Mesendoderm (in vitro differentiated cells): Measurements from ENCODE around the gene VWA8.

Source experiments
- DNase-seq: peaks from one replicate; pipeline ENCODE4 v3.0.0; 2013
- H2AK5ac ChIP-seq: 2 replicates; pipeline ENCODE4 v1.6.1; 2013; ENCODE audit warnings: low read length, inconsistent platforms
- H2BK120ac ChIP-seq: 2 replicates; pipeline ENCODE4 v1.6.1; 2013; ENCODE audit warnings: low read depth, mild to moderate bottlenecking, low read length, moderate library complexity, mixed read lengths
- H2BK15ac ChIP-seq: replicated peaks from 2 replicates; pipeline ENCODE4 v1.6.1; 2013; ENCODE audit warnings: low read depth, mild to moderate bottlenecking, moderate library complexity
- H2BK5ac ChIP-seq: 2 replicates; pipeline ENCODE4 v1.6.1; 2013; ENCODE audit warnings: low read length, inconsistent platforms
- H3K18ac ChIP-seq: 2 replicates; pipeline ENCODE4 v1.6.1; 2013; ENCODE audit warnings: mild to moderate bottlenecking, low read length, mixed read lengths
- H3K23ac ChIP-seq: one replicate; pipeline ENCODE4 v1.6.1; 2013; ENCODE audit warnings: low read length
- H3K27ac ChIP-seq: 2 replicates; pipeline ENCODE4 v1.5.1; 2013; ENCODE audit warnings: low read depth, mild to moderate bottlenecking, inconsistent platforms, low read length, moderate library complexity
- H3K27me3 ChIP-seq: 2 replicates; pipeline ENCODE4 v1.6.1; 2013; ENCODE audit warnings: low read length, control low read depth, mild to moderate bottlenecking, inconsistent platforms; ENCODE audit not compliant: insufficient read depth, poor library complexity
- H3K36me3 ChIP-seq: 2 replicates; pipeline ENCODE4 v1.6.1; 2013; ENCODE audit warnings: low read length, inconsistent platforms; ENCODE audit not compliant: control insufficient read depth, insufficient read depth
- H3K4ac ChIP-seq: one replicate; pipeline ENCODE4 v1.6.1; 2013; ENCODE audit warnings: low read depth, mild to moderate bottlenecking, low read length, moderate library complexity
- H3K4me1 ChIP-seq: 2 replicates; pipeline ENCODE4 v1.6.1; 2013; ENCODE audit warnings: low read depth, low read length, inconsistent platforms; ENCODE audit not compliant: control insufficient read depth
- H3K4me2 ChIP-seq: 2 replicates; pipeline ENCODE4 v1.6.1; 2013; ENCODE audit warnings: low read length
- H3K4me3 ChIP-seq: 2 replicates; pipeline ENCODE4 v1.5.1; 2013; ENCODE audit warnings: mild to moderate bottlenecking, low read length
- H3K56ac ChIP-seq: one replicate; pipeline ENCODE4 v1.6.1; 2013; ENCODE audit warnings: low read length
- H3K79me1 ChIP-seq: 2 replicates; pipeline ENCODE4 v1.6.1; 2013; ENCODE audit warnings: low read length, inconsistent platforms
- H3K79me2 ChIP-seq: 2 replicates; pipeline ENCODE4 v1.6.1; 2013; ENCODE audit warnings: mild to moderate bottlenecking, low read length; ENCODE audit not compliant: control insufficient read depth, insufficient read depth
- H3K9ac ChIP-seq: 2 replicates; pipeline ENCODE4 v1.6.1; 2013; ENCODE audit warnings: low read length, inconsistent platforms
- H4K5ac ChIP-seq: one replicate; pipeline ENCODE4 v1.6.1; 2013; ENCODE audit warnings: low read length
- H4K8ac ChIP-seq: one replicate; pipeline ENCODE4 v1.6.1; 2013; ENCODE audit warnings: low read depth, mild to moderate bottlenecking, control low read depth, low read length, moderate library complexity
- WGBS: extraction: QIAGEN DNeasy Blood & Tissue Kit; methylation state at CpG from one replicate; pipeline ENCODE4 v1.1.7; 2013; ENCODE audit warnings: low lambda C conversion rate, missing lambda C conversion rate; ENCODE audit not compliant: insufficient coverage; ENCODE audit errors: extremely low coverage; 5-methylcytosine and 5-hydroxymethylcytosine counted together

Gene VWA8

GRCh38 chr13:41697578-41697977 lies 263.3 kb downstream of the VWA8 start:
- H3K18ac ChIP-seq: no peak overlapping the region
- H2BK120ac ChIP-seq: no peak overlapping the region
- no peak overlapping the region for H2BK5ac ChIP-seq
- no peak overlapping the region for H2BK15ac ChIP-seq
- no peak overlapping the region for H3K9ac ChIP-seq
- no peak overlapping the region for H3K23ac ChIP-seq
- DNase-seq: peak; percentile 30
- no peaks in the 10 kb centered on the region for H3K79me2 ChIP-seq
- WGBS: 100% methylated on average over 1 of the region's 6 CpGs
- H3K36me3 ChIP-seq: no peaks in the 10 kb centered on the region
- peaks cover 10% of the 10 kb centered on the region for H3K4me1 ChIP-seq
- H3K4me3 ChIP-seq: no peak overlapping the region
- H3K79me1 ChIP-seq: no peaks in the 10 kb centered on the region
- H3K4me2 ChIP-seq: no peak overlapping the region
- no peak overlapping the region for H3K27ac ChIP-seq
- H4K5ac ChIP-seq: no peak overlapping the region
- no peak overlapping the region for H2AK5ac ChIP-seq
- no peaks in the 10 kb centered on the region for H3K27me3 ChIP-seq
- peak overlapping the region; percentile 62 for H3K4ac ChIP-seq
- H4K8ac ChIP-seq: no peak overlapping the region
- no peak overlapping the region for H3K56ac ChIP-seq

- Histone ChIP-seq H3K36me3 (no peaks in the 10 kb centered on the region), H4K8ac (no peak overlapping the region), H3K9ac (no peak overlapping the region), H3K79me2 (no peaks in the 10 kb centered on the region), H3K23ac (no peak overlapping the region), H3K27ac (peak overlapping the region; percentile 72), H2BK120ac (no peak overlapping the region), H3K27me3 (no peaks in the 10 kb centered on the region), H3K4me2 (no peak overlapping the region), H3K4me3 (no peak overlapping the region), H3K18ac (no peak overlapping the region), H3K4me1 (peaks cover 10% of the 10 kb centered on the region), H2AK5ac (no peak overlapping the region), H2BK5ac (no peak overlapping the region), H2BK15ac (no peak overlapping the region), H3K79me1 (no peaks in the 10 kb centered on the region), H4K5ac (no peak overlapping the region), H3K4ac (no peak overlapping the region), H3K56ac (no peak overlapping the region)
- DNase-seq: peak; percentile 97
These were observed 264.5 kb downstream of the VWA8 start for GRCh38 chr13:41696163-41697003.

- H2AK5ac ChIP-seq: no peak overlapping the region
- WGBS: no CpG with 5 or more reads among the region's 5 CpGs
- H3K27me3 ChIP-seq: no peaks in the 10 kb centered on the region
- H3K9ac ChIP-seq: no peak overlapping the region
- H2BK15ac ChIP-seq: no peak overlapping the region
- no peak overlapping the region for H3K23ac ChIP-seq
- H3K56ac ChIP-seq: no peak overlapping the region
- H3K36me3 ChIP-seq: no peaks in the 10 kb centered on the region
- no peak overlapping the region for H3K18ac ChIP-seq
- no peak overlapping the region for H2BK5ac ChIP-seq
- H3K4me2 ChIP-seq: no peak overlapping the region
- no peak overlapping the region for H3K4ac ChIP-seq
- no peak overlapping the region for H4K8ac ChIP-seq
- H3K79me2 ChIP-seq: no peaks in the 10 kb centered on the region
- peaks cover 7% of the 10 kb centered on the region for H3K4me1 ChIP-seq
- H4K5ac ChIP-seq: no peak overlapping the region
- no peaks in the 10 kb centered on the region for H3K79me1 ChIP-seq
- no peak for DNase-seq
- no peak overlapping the region for H2BK120ac ChIP-seq
- no peak overlapping the region for H3K4me3 ChIP-seq
- H3K27ac ChIP-seq: no peak overlapping the region
These were observed 266.2 kb downstream of the VWA8 start for GRCh38 chr13:41694545-41695301.

- H4K8ac ChIP-seq: no peak overlapping the region
- no peaks in the 10 kb centered on the region for H3K36me3 ChIP-seq
- H3K27ac ChIP-seq: no peak overlapping the region
- H3K56ac ChIP-seq: no peak overlapping the region
- H2BK5ac ChIP-seq: no peak overlapping the region
- no peak overlapping the region for H2BK15ac ChIP-seq
- 100% methylated on average over 1 of the region's 1 CpG for WGBS
- H4K5ac ChIP-seq: no peak overlapping the region
- no peak overlapping the region for H3K4me3 ChIP-seq
- H3K79me2 ChIP-seq: no peaks in the 10 kb centered on the region
- no peak overlapping the region for H3K4me2 ChIP-seq
- H3K4me1 ChIP-seq: peaks cover 7% of the 10 kb centered on the region
- H3K27me3 ChIP-seq: no peaks in the 10 kb centered on the region
- H2BK120ac ChIP-seq: no peak overlapping the region
- no peak overlapping the region for H3K9ac ChIP-seq
- H3K18ac ChIP-seq: no peak overlapping the region
- no peak overlapping the region for H2AK5ac ChIP-seq
- H3K23ac ChIP-seq: no peak overlapping the region
- no peaks in the 10 kb centered on the region for H3K79me1 ChIP-seq
- DNase-seq: no peak
- no peak overlapping the region for H3K4ac ChIP-seq
These were observed 267.5 kb downstream of the VWA8 start for GRCh38 chr13:41693434-41693833.

- DNase-seq: no peak
These were observed 269.6 kb downstream of the VWA8 start for GRCh38 chr13:41691274-41691673.

More at GRCh38 chr13:41691274-41691673, 269.6 kb downstream of the VWA8 start:
- Histone ChIP-seq H3K27me3 (no peaks in the 10 kb centered on the region), H4K8ac (no peak overlapping the region), H3K4me3 (no peak overlapping the region), H3K4ac (no peak overlapping the region), H3K18ac (no peak overlapping the region), H3K27ac (no peak overlapping the region), H4K5ac (no peak overlapping the region), H3K36me3 (no peaks in the 10 kb centered on the region), H3K4me2 (no peak overlapping the region), H3K9ac (no peak overlapping the region), H3K79me1 (no peaks in the 10 kb centered on the region), H2AK5ac (no peak overlapping the region), H2BK15ac (no peak overlapping the region), H3K4me1 (no peaks in the 10 kb centered on the region), H3K79me2 (no peaks in the 10 kb centered on the region), H2BK120ac (no peak overlapping the region), H3K23ac (no peak overlapping the region), H2BK5ac (no peak overlapping the region), H3K56ac (no peak overlapping the region)
- WGBS: no CpG with 5 or more reads among the region's 1 CpG
